Spleen (tissue), 7 donors: ENCODE results near the gene C17orf107.
"Not testable (repeated sequence)": the region's sequence is repeated elsewhere in the genome, so short reads cannot be mapped to it uniquely, and the experiment has no call there.

Experiments
- CTCF ChIP-seq, 11 experiments: fragments of 200-600 bp in 7 of 11; fragments of 450-650 bp in 4 of 11; sonication (generic) in 4 of 11; IDR thresholded peaks in 8 of 11; conservative IDR thresholded peaks in 3 of 11; 1 replicate in 7 of 11; 2 replicates in 4 of 11; pipeline versions ENCODE4 v1.4.0 to v1.8.0; 2016 to 2021; ENCODE audit warnings: antibody characterized with exemption in 11 of 11, inconsistent platforms in 4 of 11, mild to moderate bottlenecking in 1 of 11
- POLR2A ChIP-seq, 3 donors: fragments of 450-650 bp; IDR thresholded peaks; one replicate each; pipeline ENCODE4 v1.5.1; 2017; ENCODE audit warnings: antibody characterized with exemption in 3 of 3, mild to moderate bottlenecking in 1 of 3
- POLR2AphosphoS5 ChIP-seq, 3 donors: sonication (generic); formaldehyde crosslinking; IDR thresholded peaks; one replicate each; pipeline ENCODE4 v1.5.1; 2017; ENCODE audit warnings: antibody characterized with exemption in 3 of 3
- donor health status: DM: no; HTN: no; CAD: no; lungs with moderate emphysema.
- donor health status: DM: no; HTN: no; CAD: no.
- donor health status: DM: no; HTN: no; CAD: no.

- TF ChIP-seq CTCF (IDR thresholded peaks at IDR 0.05 in 8 of 11, conservative IDR thresholded peaks at IDR 0.05 in 3 of 11); POLR2A (IDR thresholded peaks at IDR 0.05); POLR2AphosphoS5 (IDR thresholded peaks at IDR 0.05): not testable (repeated sequence)
These were observed 30.0 kb upstream of the C17orf107 start for GRCh38 chr17:4869058-4869998.
